ENCODE measurements around the gene ATP2B2.
"Not testable (repeated sequence)": the region's sequence is repeated elsewhere in the genome, so short reads cannot be mapped to it uniquely, and the experiment has no call there.

ATP2B2 gene

DNA sequence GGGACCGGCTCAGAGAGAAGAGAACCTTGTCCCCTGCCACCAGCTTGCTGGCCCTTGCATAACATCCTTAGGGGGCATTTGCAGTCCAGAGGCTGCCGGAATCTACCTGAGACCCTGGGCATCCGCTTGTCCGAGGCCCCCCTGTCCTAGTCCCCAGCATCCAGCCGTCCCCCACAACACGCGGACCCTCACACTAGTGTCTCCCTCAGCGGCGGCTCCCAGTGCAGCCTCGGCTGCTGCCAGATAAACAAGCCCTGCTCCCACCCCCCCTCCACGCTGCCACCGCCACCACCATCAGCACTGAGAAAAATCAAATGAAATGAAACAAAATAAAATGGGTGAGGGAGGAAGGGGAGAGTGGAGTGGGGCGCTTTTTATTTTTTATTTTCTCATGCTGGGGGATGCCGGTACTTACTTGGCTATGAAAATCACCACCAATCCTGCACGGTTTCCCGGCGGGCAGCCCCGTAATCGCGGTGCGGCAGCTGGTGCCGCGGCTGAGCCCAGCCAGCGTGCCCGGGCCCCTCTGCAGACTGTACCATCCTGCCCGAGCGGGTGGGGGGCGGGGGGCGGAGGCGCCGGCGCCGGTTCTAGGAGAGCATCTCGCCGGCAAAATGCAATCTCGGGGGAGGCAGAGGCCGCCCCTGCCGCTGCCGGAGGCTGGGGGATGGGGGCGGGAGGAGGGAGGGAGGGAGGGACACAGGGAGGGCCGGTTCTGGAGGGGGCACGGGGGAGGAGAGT is at the start of gene ATP2B2:
Gene ATP2B2, minus strand, starts transcription at position 537 of the 741 bp plus-strand sequence. CDS start 56,043 bp downstream, outside the sequence.
- DNase-seq (ENCODE audit: extremely low read depth in 1 of 2, low read depth in 1 of 2), result no peak

DNA sequence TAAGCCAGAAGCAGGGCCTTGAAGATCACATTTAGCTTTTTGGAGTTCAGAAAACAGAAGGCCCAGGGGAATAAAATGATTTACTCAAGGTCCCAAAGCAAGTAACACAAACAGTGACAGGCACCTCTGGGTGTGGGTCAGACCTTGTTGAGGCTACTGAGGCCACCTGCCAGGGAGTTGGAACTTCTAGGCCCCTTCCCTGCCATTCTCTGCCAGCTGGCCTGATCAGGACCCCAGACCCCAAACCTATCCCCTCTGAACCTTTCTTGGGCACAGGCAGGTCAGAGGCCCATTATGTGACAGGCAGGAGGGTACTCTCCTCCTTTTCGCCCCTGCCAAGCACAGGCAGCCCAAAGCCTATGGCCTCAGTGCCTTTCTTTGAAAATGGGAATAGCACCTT is 49.4 kb upstream of the ATP2B2 start:
- no peak for DNase-seq (ENCODE audit: extremely low read depth in 1 of 2, low read depth in 1 of 2)

GRCh38 chr3:10554236-10554611 is 48.8 kb upstream of the ATP2B2 start:
- no peak for DNase-seq (ENCODE audit: extremely low read depth in 1 of 2, low read depth in 1 of 2)

DNA sequence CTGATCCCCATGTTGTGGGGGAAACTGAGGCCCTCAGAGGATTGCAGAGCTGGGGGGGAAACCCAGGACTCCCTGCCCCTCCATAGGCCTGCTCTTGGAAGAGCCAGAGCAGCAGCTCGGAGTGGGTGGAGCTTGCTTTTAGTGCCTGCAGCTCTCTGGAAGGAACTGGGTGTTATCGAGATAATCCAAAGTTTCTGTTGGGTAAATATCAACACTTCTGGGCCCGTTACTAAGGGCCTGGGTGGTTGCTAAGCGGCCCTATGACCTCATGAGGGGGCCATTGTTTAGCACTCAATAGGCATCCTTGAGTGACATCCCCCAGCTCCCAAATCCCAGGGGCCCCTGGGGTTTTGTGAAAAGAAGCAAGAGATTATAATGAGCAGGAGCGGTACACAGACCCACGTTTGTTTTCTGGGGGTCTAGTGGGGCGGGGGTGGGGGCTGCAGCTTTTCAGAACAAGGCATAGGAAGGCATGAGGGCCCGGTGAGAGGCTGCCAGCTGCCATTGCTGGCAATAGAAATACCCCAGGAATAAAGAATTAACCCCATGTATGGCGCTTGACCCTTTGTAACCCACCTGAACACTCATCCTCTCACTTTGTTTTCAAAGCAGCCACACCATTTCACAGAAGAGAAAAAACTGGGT is 48.3 kb upstream of the ATP2B2 start:
- DNase-seq (ENCODE audit: extremely low read depth in 1 of 2, low read depth in 1 of 2), result no peak

DNA sequence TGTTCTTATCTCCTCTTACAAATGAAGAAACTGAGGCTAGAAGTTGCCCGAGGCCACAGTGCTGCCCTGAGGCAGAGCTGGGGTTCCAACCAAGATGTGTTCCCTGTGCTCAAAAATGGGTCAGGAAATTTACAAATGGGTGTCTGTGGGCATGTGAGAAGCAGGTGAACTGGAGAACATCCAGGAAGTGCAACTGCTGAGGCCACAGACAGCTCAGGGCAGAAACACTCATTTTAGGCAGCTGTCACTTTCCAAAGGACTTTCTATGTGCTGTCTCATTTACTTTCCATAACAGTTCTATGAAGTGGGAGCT is 47.2 kb upstream of the ATP2B2 start:
- DNase-seq (ENCODE audit: extremely low read depth in 1 of 2, low read depth in 1 of 2), result no peak

- DNase-seq (ENCODE audit: extremely low read depth in 1 of 2, low read depth in 1 of 2), result peak; percentile 69 to 81
Observed at GRCh38 chr3:10551821-10552630, 46.6 kb upstream of the ATP2B2 start.

GRCh38 chr3:10551139-10551538 is 45.8 kb upstream of the ATP2B2 start:
- DNase-seq (ENCODE audit: extremely low read depth in 1 of 2, low read depth in 1 of 2), result no peak

- DNase-seq (ENCODE audit: extremely low read depth in 1 of 2, low read depth in 1 of 2), result no peak
Observed at GRCh38 chr3:10550705-10551104, 45.3 kb upstream of the ATP2B2 start.

DNA sequence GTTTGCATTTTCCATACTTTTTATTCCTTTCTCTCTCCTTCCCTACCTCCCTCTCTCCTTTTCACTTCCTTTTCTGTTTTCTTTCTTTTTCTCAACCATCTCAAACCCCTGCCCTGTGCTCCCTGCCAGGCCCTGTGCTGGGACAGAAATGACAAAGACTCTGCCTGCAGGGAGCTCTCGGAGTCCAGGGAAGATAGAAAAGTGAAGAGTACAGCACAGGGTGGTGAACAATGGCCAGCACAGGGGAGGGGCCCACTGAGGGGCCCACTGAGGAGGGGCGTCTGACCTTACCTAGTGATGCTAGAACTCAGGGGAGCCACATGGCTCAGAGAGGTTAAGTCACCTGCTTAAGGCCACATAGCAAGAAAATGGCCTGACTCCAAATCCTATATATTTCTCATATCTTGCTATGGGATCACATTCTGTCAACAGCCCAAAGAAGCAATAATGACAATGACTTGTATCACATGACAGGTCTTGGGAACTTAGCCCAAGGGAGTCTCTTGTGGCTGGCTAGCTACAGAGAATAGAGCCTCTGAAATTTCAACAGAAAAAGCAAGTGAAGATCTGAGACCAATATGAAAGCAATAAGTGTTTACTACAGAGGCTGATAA is 44.3 kb upstream of the ATP2B2 start:
- DNase-seq (ENCODE audit: extremely low read depth in 1 of 2, low read depth in 1 of 2), result no peak

DNA sequence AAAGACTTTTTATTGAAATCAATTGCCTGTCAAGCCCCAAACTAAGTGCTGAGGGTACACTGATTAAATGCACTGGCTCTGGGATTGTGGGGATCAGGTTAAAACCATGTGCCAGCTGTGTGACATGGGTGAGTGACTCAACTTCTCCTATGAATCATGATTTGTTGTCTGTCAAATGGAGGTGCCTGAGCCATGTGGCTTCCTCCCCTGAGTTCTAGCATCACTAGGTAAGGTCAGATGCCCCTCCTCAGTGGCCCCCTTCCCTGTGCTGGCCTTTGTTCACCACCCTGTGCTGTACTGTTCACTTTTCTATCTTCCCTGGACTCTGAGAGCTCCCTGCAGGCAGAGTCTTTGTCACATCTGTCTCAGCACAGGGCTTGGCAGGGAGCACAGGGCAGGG is 43.6 kb upstream of the ATP2B2 start:
- peak in 1 of 2 donors; percentile 27 for DNase-seq (ENCODE audit: extremely low read depth in 1 of 2, low read depth in 1 of 2)

GRCh38 chr3:10547841-10548783 is 42.7 kb upstream of the ATP2B2 start:
- no peak for DNase-seq (ENCODE audit: extremely low read depth in 1 of 2, low read depth in 1 of 2)

DNA sequence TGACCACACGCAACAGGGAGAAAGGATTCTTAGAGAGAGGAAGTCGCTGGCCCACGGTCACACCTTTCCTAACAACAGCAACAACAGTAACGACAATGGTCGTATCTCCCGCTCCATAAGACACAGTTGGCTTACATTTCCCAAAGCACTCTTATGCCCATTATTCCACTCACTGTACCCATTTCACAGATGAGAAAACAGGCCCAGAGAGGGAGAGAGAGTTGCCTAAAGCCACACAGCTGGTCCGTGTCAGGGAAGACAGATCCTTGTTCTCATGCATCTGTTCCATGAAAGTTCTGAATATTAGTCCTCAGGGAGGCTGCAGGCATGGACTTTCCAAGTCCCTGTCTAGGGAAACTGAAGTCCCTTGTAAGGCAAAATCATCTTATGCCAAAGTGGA is 42.0 kb upstream of the ATP2B2 start:
- no peak for DNase-seq (ENCODE audit: extremely low read depth in 1 of 2, low read depth in 1 of 2)

DNA sequence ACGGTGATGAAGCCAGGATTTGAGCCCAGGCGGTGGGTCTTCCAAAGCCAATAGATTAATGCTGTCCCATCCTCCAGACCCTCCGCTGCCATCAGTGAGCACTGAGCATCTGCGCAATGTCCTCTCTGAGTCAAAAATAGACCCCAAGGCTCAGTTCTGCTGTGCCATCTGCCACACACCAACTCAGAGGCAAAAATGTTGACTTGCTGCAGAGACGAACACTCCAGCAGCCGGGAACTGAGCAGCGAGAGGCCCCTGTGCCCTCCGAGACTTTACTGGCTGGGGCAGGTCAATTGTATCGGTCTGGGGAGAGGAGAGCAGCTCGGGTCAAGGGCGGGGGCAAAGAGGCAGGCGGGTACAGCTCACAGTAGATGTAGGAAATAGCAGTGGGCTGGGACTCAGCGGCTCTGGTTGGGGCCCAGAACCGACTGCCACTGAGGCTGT is 41.5 kb upstream of the ATP2B2 start:
- no peak for DNase-seq (ENCODE audit: extremely low read depth in 1 of 2, low read depth in 1 of 2)

DNA sequence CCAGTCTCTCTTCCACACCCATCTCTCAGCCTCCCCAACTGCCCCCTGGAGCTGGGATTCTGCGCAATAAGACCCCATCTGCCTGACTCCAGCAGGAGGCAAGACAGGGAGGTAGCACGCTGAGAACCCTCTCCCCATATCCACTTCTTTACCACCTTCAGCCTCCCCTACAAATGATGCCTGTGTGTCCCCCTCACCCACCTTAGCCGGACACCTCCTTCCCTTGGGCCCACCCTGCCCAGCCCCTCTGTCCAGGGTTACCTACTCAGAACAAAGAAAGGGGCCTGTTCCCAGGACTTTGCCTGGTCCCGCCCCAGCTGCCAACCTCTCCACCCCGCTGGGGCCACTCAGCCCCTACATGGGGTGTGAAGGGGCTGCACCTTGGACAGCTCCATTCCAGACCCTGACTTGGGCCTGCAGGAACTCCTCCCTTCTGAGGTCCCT is 40.8 kb upstream of the ATP2B2 start:
- DNase-seq (ENCODE audit: extremely low read depth in 1 of 2, low read depth in 1 of 2), result no peak

DNA sequence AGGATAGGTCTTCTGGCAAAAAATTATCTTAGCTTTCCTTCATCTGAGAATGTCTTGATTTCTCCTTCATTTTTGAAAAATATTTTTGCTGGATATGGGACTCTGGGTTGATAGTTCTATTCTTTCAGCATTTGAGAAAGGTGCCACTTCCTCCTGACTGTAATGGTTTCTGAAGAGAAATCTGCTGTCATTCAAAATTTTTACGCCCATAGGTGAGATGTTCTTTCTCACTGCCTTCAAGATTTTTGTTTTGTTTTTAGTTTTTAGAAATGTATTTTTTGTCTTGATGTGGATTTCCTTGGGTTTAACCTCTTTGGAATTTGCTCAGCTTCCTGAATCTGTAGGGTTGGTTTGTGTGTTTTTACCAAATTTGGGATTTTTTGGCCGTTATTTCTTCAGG is 37.1 kb upstream of the ATP2B2 start:
- no peak for DNase-seq (ENCODE audit: extremely low read depth in 1 of 2, low read depth in 1 of 2)

GRCh38 chr3:10540347-10540746 is 35.0 kb upstream of the ATP2B2 start:
- not testable (repeated sequence) for DNase-seq (ENCODE audit: extremely low read depth in 1 of 2, low read depth in 1 of 2)

GRCh38 chr3:10534066-10534465 is 28.7 kb upstream of the ATP2B2 start:
- no peak for DNase-seq (ENCODE audit: extremely low read depth in 1 of 2, low read depth in 1 of 2)

- no peak for DNase-seq (ENCODE audit: extremely low read depth in 1 of 2, low read depth in 1 of 2)
Observed at GRCh38 chr3:10533737-10534023, 28.3 kb upstream of the ATP2B2 start.

DNA sequence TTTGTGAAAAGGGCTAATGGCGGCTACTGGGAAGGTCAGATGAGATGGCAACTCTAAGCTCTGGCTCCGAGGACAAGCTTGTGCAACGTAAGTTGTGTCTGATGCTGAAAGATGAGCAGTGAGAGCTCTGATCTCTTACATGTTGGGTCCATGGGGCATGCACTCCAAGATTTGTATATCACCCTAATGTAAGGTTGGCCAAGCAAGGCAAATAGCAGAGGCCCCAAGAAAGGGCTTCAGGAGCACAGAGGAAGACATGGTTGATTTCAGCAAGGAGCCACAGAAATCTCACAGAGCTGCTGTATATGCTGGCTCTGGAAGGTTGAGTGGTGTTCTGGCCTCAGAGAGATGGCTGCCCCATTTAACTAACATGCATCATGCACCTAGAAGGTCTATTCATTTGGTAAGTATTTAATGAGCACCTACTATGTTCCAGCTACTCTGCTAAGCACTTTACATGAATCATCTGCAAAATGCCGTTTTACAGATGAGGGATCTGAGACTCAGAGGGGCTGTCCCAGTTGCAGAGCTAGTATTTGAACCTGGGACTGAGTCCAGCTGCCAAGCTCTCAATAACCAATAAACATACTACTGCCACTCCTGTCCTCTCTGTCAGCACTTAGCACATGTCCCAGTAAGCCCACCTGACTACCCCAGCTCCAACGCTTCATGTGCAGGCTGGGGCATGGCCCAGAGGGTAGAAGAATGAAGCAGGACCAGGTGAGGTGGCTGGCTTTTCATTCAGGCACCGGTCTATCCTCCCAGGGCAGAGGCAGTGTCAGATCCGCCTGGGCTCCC is 27.8 kb upstream of the ATP2B2 start:
- DNase-seq (ENCODE audit: extremely low read depth in 1 of 2, low read depth in 1 of 2), result no peak

GRCh38 chr3:10531031-10531430 is 25.6 kb upstream of the ATP2B2 start:
- no peak for DNase-seq (ENCODE audit: extremely low read depth in 1 of 2, low read depth in 1 of 2)
